ENCODE results near the gene TAS2R41. TPM values are rescaled to one million over a fixed set of nuclear protein-coding genes. Genes with fewer than 3 reads are reported as not detected.
A peak's percentile ranks its signal among the peaks of the same experiment; 100 is the strongest.
"Not testable (repeated sequence)": the region's sequence is repeated elsewhere in the genome, so short reads cannot be mapped to it uniquely, and the experiment has no call there.

TAS2R41 gene
- total and polyA plus RNA-seq, 8 donors = not detected

DNA sequence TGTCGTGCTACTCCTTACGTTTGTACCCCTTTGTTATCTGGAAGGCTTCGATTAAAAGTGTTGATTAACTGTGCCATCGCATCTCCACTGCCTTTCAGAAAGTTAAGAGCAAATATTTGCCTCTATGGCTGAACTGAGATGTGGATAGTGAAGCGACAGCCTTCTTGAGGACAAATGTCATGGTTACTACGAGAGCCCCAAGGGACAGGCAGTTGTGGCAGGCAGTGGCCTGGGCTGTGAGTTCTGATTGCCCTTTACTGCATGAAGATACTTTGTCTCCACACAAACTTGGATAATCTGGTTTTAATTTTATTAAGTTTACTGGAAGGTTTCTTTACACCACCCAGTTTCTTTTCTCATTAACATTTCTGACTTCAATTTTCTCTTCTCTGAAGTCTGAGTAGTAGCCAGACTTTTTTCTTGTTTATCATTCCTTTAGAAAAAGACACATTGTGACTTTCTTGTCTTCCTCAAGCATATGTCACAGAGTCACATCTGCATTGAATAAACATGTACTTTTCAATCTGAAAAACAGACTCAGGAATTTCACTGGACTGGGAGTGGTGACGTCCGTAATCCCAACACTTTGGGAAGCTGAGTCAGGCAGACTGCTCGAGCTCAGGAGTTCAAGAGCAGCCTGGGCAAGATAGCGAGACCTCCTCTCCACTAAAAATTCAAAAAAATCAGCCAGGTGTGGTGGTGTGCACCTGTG lies 1.5 kb downstream of the TAS2R41 start:
- H3K27ac ChIP-seq = no peak overlapping the region
- no peaks in the 10 kb centered on the region for H3K9me3 ChIP-seq
- DNase-seq (no peak), ATAC-seq (no peak)
- peaks cover 3 to 4% of the 10 kb centered on the region in 2 donors for H3K4me1 ChIP-seq
- no peaks in the 10 kb centered on the region for H3K36me3 ChIP-seq
- no peaks in the 10 kb centered on the region for H3K27me3 ChIP-seq
- TF ChIP-seq, protein P1, sequence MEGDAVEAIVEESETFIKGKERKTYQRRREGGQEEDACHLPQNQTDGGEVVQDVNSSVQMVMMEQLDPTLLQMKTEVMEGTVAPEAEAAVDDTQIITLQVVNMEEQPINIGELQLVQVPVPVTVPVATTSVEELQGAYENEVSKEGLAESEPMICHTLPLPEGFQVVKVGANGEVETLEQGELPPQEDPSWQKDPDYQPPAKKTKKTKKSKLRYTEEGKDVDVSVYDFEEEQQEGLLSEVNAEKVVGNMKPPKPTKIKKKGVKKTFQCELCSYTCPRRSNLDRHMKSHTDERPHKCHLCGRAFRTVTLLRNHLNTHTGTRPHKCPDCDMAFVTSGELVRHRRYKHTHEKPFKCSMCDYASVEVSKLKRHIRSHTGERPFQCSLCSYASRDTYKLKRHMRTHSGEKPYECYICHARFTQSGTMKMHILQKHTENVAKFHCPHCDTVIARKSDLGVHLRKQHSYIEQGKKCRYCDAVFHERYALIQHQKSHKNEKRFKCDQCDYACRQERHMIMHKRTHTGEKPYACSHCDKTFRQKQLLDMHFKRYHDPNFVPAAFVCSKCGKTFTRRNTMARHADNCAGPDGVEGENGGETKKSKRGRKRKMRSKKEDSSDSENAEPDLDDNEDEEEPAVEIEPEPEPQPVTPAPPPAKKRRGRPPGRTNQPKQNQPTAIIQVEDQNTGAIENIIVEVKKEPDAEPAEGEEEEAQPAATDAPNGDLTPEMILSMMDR (IDR thresholded peaks at IDR 0.05) = no peak
- H3K4me3 ChIP-seq = no peak overlapping the region
- intact Hi-C loops (cut with DNase I) = no loop called here

- ATAC-seq = no peak
- no peak for DNase-seq
Observed at GRCh38 chr7:143480501-143480900, 2.8 kb downstream of the TAS2R41 start.

DNA sequence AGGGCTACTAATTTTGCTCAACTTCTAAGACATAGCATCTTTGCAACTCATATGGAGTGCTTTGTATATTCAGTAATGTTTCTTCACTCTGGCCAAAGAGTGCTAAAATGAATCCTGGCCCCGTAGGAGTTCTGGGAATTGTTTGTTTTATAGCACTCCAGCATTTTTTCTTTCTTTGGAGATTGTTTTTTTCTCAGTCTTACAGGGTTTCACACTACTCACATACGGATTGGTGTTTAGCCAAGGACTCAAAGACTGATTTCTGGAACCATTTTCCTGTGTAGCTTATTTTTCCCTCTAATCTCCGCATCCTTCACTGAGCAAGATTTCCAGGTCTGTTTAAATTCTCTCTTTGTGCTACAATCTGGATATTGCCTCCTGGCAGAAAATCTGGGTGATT lies 6.4 kb downstream of the TAS2R41 start:
- ATAC-seq (no peak), DNase-seq (peak in 2 of 4 donors; percentile 83 to 90)
- intact Hi-C loops (cut with DNase I) = no loop called here
- Histone ChIP-seq H3K4me3 (no peak overlapping the region), H3K36me3 (no peaks in the 10 kb centered on the region), H3K4me1 (peaks cover 7 to 34% of the 10 kb centered on the region in 2 donors), H3K9me3 (no peaks in the 10 kb centered on the region), H3K27me3 (no peaks in the 10 kb centered on the region), H3K27ac (peak overlapping the region; percentile 14 to 69)
- TF ChIP-seq, protein P1 (IDR thresholded peaks at IDR 0.05) = no peak

More at GRCh38 chr7:143480501-143480900, 2.8 kb downstream of the TAS2R41 start:
- Histone ChIP-seq H3K4me1 (peaks cover 4 to 9% of the 10 kb centered on the region in 2 donors), H3K27me3 (no peaks in the 10 kb centered on the region), H3K36me3 (no peaks in the 10 kb centered on the region), H3K9me3 (no peaks in the 10 kb centered on the region), H3K27ac (no peak overlapping the region), H3K4me3 (no peak overlapping the region)
- intact Hi-C loops (cut with DNase I) = no loop called here
- TF ChIP-seq, protein P1 (IDR thresholded peaks at IDR 0.05) = no peak

DNA sequence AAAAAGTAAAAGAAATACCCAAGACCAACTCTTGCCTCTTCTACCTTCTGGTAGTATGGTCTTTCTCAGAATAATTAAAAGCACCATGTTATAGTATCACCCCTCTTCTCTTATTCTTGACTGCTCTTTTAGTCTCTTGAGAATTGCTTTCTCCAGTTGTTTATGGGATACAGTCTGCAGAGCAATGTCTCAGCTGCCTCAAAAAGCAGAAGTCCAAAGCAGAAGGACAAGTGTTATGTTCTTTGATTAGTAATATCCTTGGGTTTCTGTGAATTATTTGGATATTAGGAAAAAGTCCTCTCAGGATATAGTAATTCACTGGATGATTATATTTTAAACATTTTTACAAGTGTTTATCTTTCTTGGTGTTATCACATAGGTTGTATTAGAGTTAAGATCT lies 7.4 kb downstream of the TAS2R41 start:
- DNase-seq (no peak), ATAC-seq (peak; percentile 52)
- TF ChIP-seq, protein P1 (IDR thresholded peaks at IDR 0.05) = no peak
- peak overlapping the region; percentile 14 to 69 for H3K27ac ChIP-seq
- H3K36me3 ChIP-seq = no peaks in the 10 kb centered on the region
- H3K27me3 ChIP-seq = no peaks in the 10 kb centered on the region
- H3K4me3 ChIP-seq = no peak overlapping the region
- H3K4me1 ChIP-seq = peaks cover 7 to 34% of the 10 kb centered on the region in 2 donors
- intact Hi-C loops (cut with DNase I) = no loop called here
- H3K9me3 ChIP-seq = no peaks in the 10 kb centered on the region

DNA sequence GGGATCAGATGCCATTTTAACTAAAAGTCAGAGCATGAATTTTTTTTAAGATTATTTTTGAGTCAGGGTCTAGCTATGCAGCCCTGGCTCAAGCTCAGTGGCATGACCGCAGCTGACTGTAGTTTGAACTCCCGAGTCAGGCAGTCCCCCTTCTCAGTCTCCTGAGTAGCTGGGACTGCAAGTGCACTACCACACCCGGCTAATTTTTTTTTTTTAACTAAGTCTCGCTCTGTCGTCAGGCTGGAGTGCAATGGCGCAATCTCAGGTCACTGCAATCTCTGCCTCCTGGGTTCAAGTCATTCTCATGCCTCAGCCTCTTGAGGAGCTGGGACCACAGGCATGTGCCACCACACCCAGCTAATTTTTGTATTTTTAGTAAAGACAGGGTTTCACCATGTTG lies 7.8 kb downstream of the TAS2R41 start:
- Histone ChIP-seq H3K27ac (peak overlapping the region; percentile 14 to 69), H3K4me1 (peaks cover 7 to 34% of the 10 kb centered on the region in 2 donors)

DNA sequence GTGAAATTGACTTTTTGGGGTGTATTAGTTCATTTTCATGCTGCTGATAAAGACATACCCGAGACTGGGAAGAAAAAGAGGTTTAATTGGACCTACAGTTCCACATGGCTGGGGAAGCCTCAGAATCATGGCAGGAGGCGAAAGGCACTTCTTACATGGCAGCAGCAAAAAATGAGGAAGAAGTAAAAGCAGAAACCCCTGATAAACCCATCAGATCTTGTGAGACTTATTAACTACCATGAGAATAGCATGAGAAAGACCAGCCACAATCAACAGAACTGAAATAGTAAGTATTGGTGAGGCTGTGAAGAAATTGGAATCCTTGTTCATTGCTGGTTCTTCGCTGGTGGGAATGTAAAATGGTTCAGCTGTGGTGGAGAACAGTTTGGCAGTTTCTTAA lies 8.6 kb downstream of the TAS2R41 start:
- ATAC-seq = not testable (repeated sequence)

More for the DNA sequence above, 7.8 kb downstream of the TAS2R41 start:
- Histone ChIP-seq H3K9me3 (no peaks in the 10 kb centered on the region), H3K4me3 (no peak overlapping the region), H3K27me3 (no peaks in the 10 kb centered on the region), H3K36me3 (no peaks in the 10 kb centered on the region)
- intact Hi-C loops (cut with DNase I) = no loop called here
- peak in 1 of 4 donors; percentile 50 for DNase-seq
- TF ChIP-seq, protein P1 (IDR thresholded peaks at IDR 0.05) = no peak
- peak; percentile 53 for ATAC-seq

More for the DNA sequence above, 8.6 kb downstream of the TAS2R41 start:
- H3K9me3 ChIP-seq; H3K27me3 ChIP-seq; H3K36me3 ChIP-seq; DNase-seq; H3K4me3 ChIP-seq; intact Hi-C loops (cut with DNase I): not testable (repeated sequence)
- H3K27ac ChIP-seq = peak overlapping the region; percentile 69 to 70
- peaks cover 10 to 34% of the 10 kb centered on the region in 2 donors for H3K4me1 ChIP-seq
